Calu3 (cell line): ENCODE data around the gene EFCC1. TPM values are rescaled to one million over a fixed set of nuclear protein-coding genes. Genes with fewer than 3 reads are reported as not detected.

Experiments used
- BruUV-seq: library from RNA; stranded (reverse); fragments of 400-500 nt; replicated peaks from 2 replicates; lab custom pipeline; 2021; lab: Mats Ljungman, UMichigan
- CTCF ChIA-PET: fragments of 300-600 bp; sonication (Branson Sonifier 250); formaldehyde crosslinking; loops from one replicate; lab custom pipeline; 2022; ENCODE audit warnings: antibody characterized with exemption; lab: Charles Lee
- DNase-seq: peaks from one replicate; pipeline ENCODE4 v3.0.0; 2022
- H3K27ac Mint-ChIP-seq: one replicate; pipeline ENCODE4 v1.8.0; 2022; ENCODE audit warnings: mixed read lengths; ENCODE audit not compliant: unreplicated experiment
- H3K27me3 Mint-ChIP-seq: one replicate; pipeline ENCODE4 v1.8.0; 2022; ENCODE audit warnings: mixed read lengths; ENCODE audit not compliant: unreplicated experiment
- H3K36me3 Mint-ChIP-seq: one replicate; pipeline ENCODE4 v1.8.0; 2022; ENCODE audit warnings: mild to moderate bottlenecking, moderate library complexity, mixed read lengths; ENCODE audit not compliant: insufficient read depth, unreplicated experiment
- H3K4me1 Mint-ChIP-seq: one replicate; pipeline ENCODE4 v1.8.0; 2022; ENCODE audit warnings: mild to moderate bottlenecking, low read depth, mixed read lengths; ENCODE audit not compliant: unreplicated experiment
- H3K4me3 Mint-ChIP-seq: one replicate; pipeline ENCODE4 v1.8.0; 2022; ENCODE audit warnings: mild to moderate bottlenecking, low read depth, moderate library complexity, mixed read lengths; ENCODE audit not compliant: unreplicated experiment
- H3K9me3 Mint-ChIP-seq: one replicate; pipeline ENCODE4 v1.8.0; 2022; ENCODE audit warnings: low read depth, mixed read lengths; ENCODE audit not compliant: unreplicated experiment
- CTCF ChIP-seq: fragments of 200-600 bp; IDR thresholded peaks from one replicate; pipeline ENCODE4 v1.8.0; 2022; ENCODE audit warnings: antibody characterized with exemption; ENCODE audit not compliant: unreplicated experiment
- intact Hi-C: fragments of 100-400 bp; cut with micrococcal nuclease; formaldehyde crosslinking; loops from one replicate; pipeline ENCODE4 v1.10.0; 2022; ENCODE audit not compliant: unreplicated experiment
- total RNA-seq: library from RNA; stranded (reverse); gene quantifications from 2 replicates; pipeline ENCODE4 v1.2.3, GENCODE V29; 2022

EFCC1 gene
- total RNA-seq, 1 experiment from 2014 or later = not detected

- BruUV-seq = no TSS peak
- no peak overlapping the region for H3K4me3 Mint-ChIP-seq
- no peak overlapping the region for H3K27ac Mint-ChIP-seq
- peaks cover 62% of the 10 kb centered on the region for H3K27me3 Mint-ChIP-seq
- intact Hi-C loops = no loop called here
- DNase-seq = no peak
- no peaks in the 10 kb centered on the region for H3K4me1 Mint-ChIP-seq
- no peaks in the 10 kb centered on the region for H3K9me3 Mint-ChIP-seq
- H3K36me3 Mint-ChIP-seq = no peaks in the 10 kb centered on the region
- CTCF ChIA-PET = interaction anchor here (0.6 kb wide), 1 partner anchor 24 kb away, joined by 3 read pairs; no protein-coding TSS in a partner anchor
- no peak for TF ChIP-seq CTCF
These were observed 33.3 kb upstream of the EFCC1 start for GRCh38 chr3:128967748-128968355.

DNA sequence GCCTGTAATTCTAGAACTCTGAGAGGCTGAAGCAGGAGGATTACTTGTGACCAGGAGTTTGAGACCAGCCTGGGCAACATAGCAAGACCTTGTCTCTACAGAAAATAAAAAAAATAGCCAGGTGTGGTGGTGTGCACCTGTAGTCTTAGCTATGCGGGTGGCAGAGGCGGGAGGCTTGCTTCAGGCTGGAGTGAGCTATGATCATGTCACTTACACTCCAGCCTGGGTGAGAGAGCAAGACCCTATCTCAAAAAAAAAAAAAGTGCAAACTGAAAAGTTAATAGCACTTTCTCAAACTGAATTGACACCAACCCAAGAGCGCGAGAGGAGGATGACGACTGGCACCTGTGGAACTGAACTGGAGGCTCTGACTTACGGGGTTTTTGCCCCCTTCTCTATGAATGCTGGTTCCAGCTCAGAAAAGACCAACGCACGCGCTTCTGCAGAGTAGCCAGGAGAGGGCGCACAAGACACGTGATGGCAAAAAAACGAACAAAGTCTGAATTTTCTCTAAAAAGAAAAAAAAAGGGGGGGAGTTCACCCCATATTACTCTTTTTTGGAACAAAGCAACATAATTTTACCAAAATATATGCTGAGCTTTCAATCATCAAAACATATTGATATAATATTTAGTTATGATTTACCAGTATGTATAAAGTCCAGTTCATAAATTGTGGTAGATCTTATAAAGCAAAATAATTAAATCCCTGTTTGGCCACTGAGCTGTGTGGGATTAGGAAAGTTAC lies 30.9 kb upstream of the EFCC1 start:
- H3K27ac Mint-ChIP-seq = no peak overlapping the region
- TF ChIP-seq CTCF = peak; percentile 97

DNA sequence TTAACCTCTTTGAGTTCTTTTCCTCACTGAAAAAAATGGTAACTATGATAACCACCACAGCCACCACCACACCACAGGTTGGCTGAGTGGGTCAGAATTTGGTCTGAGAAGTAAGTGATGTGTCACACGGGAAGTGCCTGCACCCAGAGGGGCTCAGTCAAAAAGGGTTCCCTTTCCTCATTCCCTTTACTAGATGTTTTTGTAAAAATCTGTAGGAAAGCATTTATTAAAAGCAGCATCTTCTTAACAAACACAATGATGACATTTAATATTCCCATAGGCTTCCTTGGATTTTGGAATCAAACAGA lies 30.4 kb upstream of the EFCC1 start:
- DNase-seq = no peak
- Mint-ChIP-seq H3K9me3 (no peaks in the 10 kb centered on the region), H3K27ac (no peak overlapping the region), H3K27me3 (peaks cover 80% of the 10 kb centered on the region), H3K4me3 (no peak overlapping the region), H3K36me3 (no peaks in the 10 kb centered on the region), H3K4me1 (no peaks in the 10 kb centered on the region)
- TF ChIP-seq CTCF = no peak
- BruUV-seq = no TSS peak
- CTCF ChIA-PET = interaction anchor here (0.6 to 3.0 kb wide), 20 partner anchors 28 to 413 kb away, joined by 3 to 74 read pairs (median 5); partner anchors contain the start of gene RAB43
- intact Hi-C loops = loop anchor here (1.0 kb wide), 2 partner anchors 46 to 275 kb away; no protein-coding TSS in a partner anchor

More for the DNA sequence above, 30.9 kb upstream of the EFCC1 start:
- no peaks in the 10 kb centered on the region for H3K4me1 Mint-ChIP-seq
- no peak overlapping the region for H3K4me3 Mint-ChIP-seq
- H3K36me3 Mint-ChIP-seq = no peaks in the 10 kb centered on the region
- intact Hi-C loops = loop anchor here (1.0 kb wide), 2 partner anchors 46 to 275 kb away; no protein-coding TSS in a partner anchor
- H3K27me3 Mint-ChIP-seq = peaks cover 74% of the 10 kb centered on the region
- peak; percentile 71 for DNase-seq
- BruUV-seq = no TSS peak
- CTCF ChIA-PET = interaction anchor here (0.5 to 3.0 kb wide), 40 partner anchors 10 to 458 kb away, joined by 3 to 74 read pairs (median 4); partner anchors contain the start of genes ACAD9, COPG1, EFCAB12 and RAB43
- H3K9me3 Mint-ChIP-seq = no peaks in the 10 kb centered on the region

DNA sequence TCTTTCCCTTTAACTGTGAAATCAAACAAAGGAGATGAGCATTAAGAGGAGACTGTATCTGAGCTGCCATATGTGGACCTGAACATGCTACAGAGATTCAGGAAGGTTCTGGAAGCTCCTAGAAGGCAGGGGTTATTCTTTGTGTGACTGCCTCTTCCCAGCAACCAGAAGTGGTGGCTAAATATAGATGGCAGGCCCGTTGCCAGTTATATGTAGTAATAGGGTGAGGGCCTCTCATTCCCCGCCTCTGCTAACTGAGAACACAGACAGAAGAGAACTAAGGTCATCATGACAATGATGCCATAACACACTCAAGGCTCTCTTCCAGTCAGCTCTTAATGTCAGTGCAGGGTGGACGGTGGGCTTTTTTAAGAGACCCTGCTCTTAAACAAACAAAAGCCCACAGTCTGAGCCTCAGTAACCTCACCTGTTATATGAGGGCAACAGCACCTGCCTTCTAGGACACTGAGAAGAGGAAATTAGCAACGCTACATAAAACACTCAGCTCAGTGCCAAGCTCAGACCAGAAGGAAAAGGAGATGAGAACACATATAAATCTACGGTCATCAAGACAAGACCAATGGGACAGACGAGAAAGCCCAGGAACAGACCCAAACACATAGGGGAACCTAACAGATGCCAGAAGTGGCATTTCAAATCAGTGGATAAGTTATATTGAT lies 29.5 kb upstream of the EFCC1 start:
- no peak for TF ChIP-seq CTCF
- intact Hi-C loops = no loop called here
- Mint-ChIP-seq H3K4me3 (no peak overlapping the region), H3K4me1 (no peaks in the 10 kb centered on the region), H3K36me3 (no peaks in the 10 kb centered on the region), H3K27me3 (peaks cover 88% of the 10 kb centered on the region), H3K9me3 (no peaks in the 10 kb centered on the region), H3K27ac (no peak overlapping the region)
- CTCF ChIA-PET = interaction anchor here (1.1 to 3.0 kb wide), 9 partner anchors 27 to 412 kb away, joined by 3 to 74 read pairs (median 11); partner anchors contain the start of gene RAB43
- BruUV-seq = no TSS peak
- no peak for DNase-seq
